WTC11 (cell line): ENCODE results near the gene P4HB. TPM values are rescaled to one million over a fixed set of nuclear protein-coding genes. Genes with fewer than 3 reads are reported as not detected.

Experiments
- ATF1 ChIP-seq: sonication (generic); formaldehyde crosslinking; IDR thresholded peaks from 2 replicates; pipeline ENCODE4 v1.8.1; 2023; ENCODE audit warnings: mild to moderate bottlenecking, moderate library complexity, missing genetic modification reagents
- CREB1 ChIP-seq: sonication (generic); formaldehyde crosslinking; IDR thresholded peaks from 2 replicates; pipeline ENCODE4 v1.8.0; 2023; ENCODE audit warnings: mild to moderate bottlenecking, missing genetic modification reagents
- CREM ChIP-seq: sonication (generic); formaldehyde crosslinking; IDR thresholded peaks from 2 replicates; pipeline ENCODE4 v1.8.1; 2022; ENCODE audit warnings: mild to moderate bottlenecking, missing genetic modification reagents, moderate library complexity
- ESRRA ChIP-seq: sonication (generic); formaldehyde crosslinking; IDR thresholded peaks from 2 replicates; pipeline ENCODE4 v1.8.1; 2022; ENCODE audit warnings: mild to moderate bottlenecking, missing genetic modification reagents, borderline replicate concordance
- FOXP4 ChIP-seq: sonication (generic); formaldehyde crosslinking; IDR thresholded peaks from 2 replicates; pipeline ENCODE4 v1.8.0; 2022; ENCODE audit warnings: mild to moderate bottlenecking, missing genetic modification reagents
- GRHL2 ChIP-seq: fragments of 250-450 bp; sonication (Bioruptor Pico); IDR thresholded peaks from 2 replicates; pipeline ENCODE4 v1.8.0; 2022; ENCODE audit warnings: mild to moderate bottlenecking, moderate library complexity; ENCODE audit not compliant: insufficient replicate concordance, severe bottlenecking
- HMGXB4 ChIP-seq: sonication (generic); formaldehyde crosslinking; IDR thresholded peaks from 2 replicates; pipeline ENCODE4 v1.8.1; 2023; ENCODE audit warnings: mild to moderate bottlenecking, moderate library complexity, missing genetic modification reagents
- IRF1 ChIP-seq: sonication (generic); formaldehyde crosslinking; IDR thresholded peaks from 2 replicates; pipeline ENCODE4 v1.8.0; 2023; ENCODE audit warnings: missing genetic modification reagents
- MLX ChIP-seq: sonication (generic); formaldehyde crosslinking; IDR thresholded peaks from 2 replicates; pipeline ENCODE4 v1.8.1; 2023; ENCODE audit warnings: mild to moderate bottlenecking, missing genetic modification reagents, moderate library complexity
- MXD4 ChIP-seq: fragments of 250-450 bp; sonication (Bioruptor Pico); IDR thresholded peaks from 2 replicates; pipeline ENCODE4 v1.8.0; 2021; ENCODE audit warnings: mild to moderate bottlenecking, moderate library complexity, borderline replicate concordance
- NFYB ChIP-seq: sonication (generic); formaldehyde crosslinking; conservative IDR thresholded peaks from 2 replicates; pipeline ENCODE4 v1.8.0; 2022; ENCODE audit warnings: low read depth, missing genetic modification reagents
- NR1H2 ChIP-seq: sonication (generic); formaldehyde crosslinking; IDR thresholded peaks from 2 replicates; pipeline ENCODE4 v1.9.0; 2021; ENCODE audit warnings: mild to moderate bottlenecking, moderate library complexity, missing genetic modification reagents
- NR2C2 ChIP-seq: sonication (generic); formaldehyde crosslinking; IDR thresholded peaks from 2 replicates; pipeline ENCODE4 v1.8.0; 2022; ENCODE audit warnings: mild to moderate bottlenecking, missing genetic modification reagents
- NR3C1 ChIP-seq: sonication (generic); formaldehyde crosslinking; conservative IDR thresholded peaks from 2 replicates; pipeline ENCODE4 v1.8.1; 2023; ENCODE audit warnings: low read depth, mild to moderate bottlenecking, missing genetic modification reagents
- SP1 ChIP-seq: sonication (generic); formaldehyde crosslinking; conservative IDR thresholded peaks from 2 replicates; pipeline ENCODE4 v1.8.1; 2022; ENCODE audit warnings: missing genetic modification reagents
- ZBTB21 ChIP-seq: sonication (generic); formaldehyde crosslinking; IDR thresholded peaks from 2 replicates; pipeline ENCODE4 v1.8.1; 2023; ENCODE audit warnings: mild to moderate bottlenecking, missing genetic modification reagents, borderline replicate concordance
- ZNF263 ChIP-seq: sonication (generic); formaldehyde crosslinking; IDR thresholded peaks from 2 replicates; pipeline ENCODE4 v1.8.1; 2022; ENCODE audit warnings: low read depth, mild to moderate bottlenecking, moderate library complexity, missing genetic modification reagents
- ZNF317 ChIP-seq: sonication (generic); formaldehyde crosslinking; IDR thresholded peaks from 2 replicates; pipeline ENCODE4 v1.8.1; 2023; ENCODE audit warnings: low read depth, mild to moderate bottlenecking, moderate library complexity, missing genetic modification reagents, borderline replicate concordance
- ZNF396 ChIP-seq: fragments of 250-450 bp; sonication (Bioruptor Pico); IDR thresholded peaks from 2 replicates; pipeline ENCODE4 v1.8.0; 2021; ENCODE audit warnings: mild to moderate bottlenecking, moderate library complexity, borderline replicate concordance
- ZNF423 ChIP-seq: fragments of 250-450 bp; sonication (Bioruptor Pico); IDR thresholded peaks from 2 replicates; pipeline ENCODE4 v2.1.2; 2022; ENCODE audit warnings: mild to moderate bottlenecking, moderate library complexity
- ZNF671 ChIP-seq: fragments of 250-450 bp; sonication (Bioruptor Pico); IDR thresholded peaks from 2 replicates; pipeline ENCODE4 v1.8.0; 2021; ENCODE audit warnings: mild to moderate bottlenecking
- total RNA-seq: library from RNA; stranded (reverse); gene quantifications from 3 replicates; pipeline ENCODE4 v1.2.3, GENCODE V29; 2021
- TF ChIP-seq, protein P1 (sequence below): sonication (generic); formaldehyde crosslinking; IDR thresholded peaks from 2 replicates; pipeline ENCODE4 v1.8.1; 2022; ENCODE audit warnings: low read depth, missing genetic modification reagents, borderline replicate concordance
- TF ChIP-seq, protein P2 (sequence below): sonication (generic); formaldehyde crosslinking; IDR thresholded peaks from 2 replicates; pipeline ENCODE4 v1.8.0; 2022; ENCODE audit warnings: mild to moderate bottlenecking, missing genetic modification reagents
- TF ChIP-seq, protein P3 (sequence below): fragments of 250-450 bp; sonication (Bioruptor Pico); IDR thresholded peaks from 2 replicates; pipeline ENCODE4 v1.9.0; 2021; ENCODE audit warnings: moderate library complexity, mild to moderate bottlenecking, inconsistent platforms, borderline replicate concordance
- TF ChIP-seq, protein P4 (sequence below): sonication (generic); formaldehyde crosslinking; IDR thresholded peaks from 2 replicates; pipeline ENCODE4 v1.8.1; 2022; ENCODE audit warnings: mild to moderate bottlenecking, moderate library complexity, missing genetic modification reagents
- TF ChIP-seq, protein P5 (sequence below): fragments of 250-450 bp; sonication (Bioruptor Pico); IDR thresholded peaks from 2 replicates; pipeline ENCODE4 v1.8.0; 2021; ENCODE audit warnings: mild to moderate bottlenecking
- TF ChIP-seq, protein P6 (sequence below): fragments of 250-450 bp; sonication (Bioruptor Pico); IDR thresholded peaks from 2 replicates; pipeline ENCODE4 v1.9.0; 2021; ENCODE audit warnings: mild to moderate bottlenecking

P4HB gene
- total RNA-seq, 1 experiment from 2014 or later: 380 TPM

DNA sequence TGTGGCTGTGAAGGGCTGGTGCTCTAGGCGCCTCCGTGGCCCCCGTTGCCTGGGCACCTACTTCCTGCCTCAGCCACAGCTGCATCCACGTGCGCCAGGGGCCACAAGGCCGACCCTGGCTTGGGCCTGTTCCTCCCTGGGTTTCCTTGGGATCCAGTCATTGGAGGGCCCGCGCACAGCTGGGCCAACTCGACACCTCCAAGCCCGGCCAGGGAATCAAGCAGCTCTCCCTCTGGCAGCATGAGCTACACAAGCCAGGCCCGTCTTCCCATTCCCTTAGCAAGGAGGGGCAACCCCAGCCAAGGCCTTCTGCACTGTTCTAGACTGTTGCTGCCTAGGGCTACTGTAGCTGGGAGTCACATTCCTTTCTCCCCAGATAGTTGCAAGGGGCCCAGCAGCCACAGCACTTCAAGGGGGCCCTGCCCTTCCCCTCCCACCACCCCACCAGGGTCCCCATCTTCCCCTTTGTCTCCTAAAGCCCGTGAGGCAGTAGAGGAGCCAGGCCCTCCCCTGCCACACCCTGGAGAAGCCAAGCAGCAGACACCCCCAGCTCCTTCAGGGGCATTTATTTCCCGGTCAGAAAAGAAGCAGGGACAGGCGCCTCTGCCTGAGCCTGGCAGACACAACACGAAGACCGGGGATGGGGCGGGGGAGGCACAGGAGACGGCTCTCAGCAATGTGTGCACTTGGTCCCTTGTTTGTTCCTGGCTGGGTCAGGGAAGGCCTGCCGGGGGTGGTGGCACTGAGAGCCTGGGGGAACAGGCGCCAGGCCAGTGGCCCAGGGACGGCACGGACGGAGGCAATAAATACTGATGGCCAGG, 7.0 kb upstream of the P4HB start (continued):
- TF ChIP-seq, protein P1, sequence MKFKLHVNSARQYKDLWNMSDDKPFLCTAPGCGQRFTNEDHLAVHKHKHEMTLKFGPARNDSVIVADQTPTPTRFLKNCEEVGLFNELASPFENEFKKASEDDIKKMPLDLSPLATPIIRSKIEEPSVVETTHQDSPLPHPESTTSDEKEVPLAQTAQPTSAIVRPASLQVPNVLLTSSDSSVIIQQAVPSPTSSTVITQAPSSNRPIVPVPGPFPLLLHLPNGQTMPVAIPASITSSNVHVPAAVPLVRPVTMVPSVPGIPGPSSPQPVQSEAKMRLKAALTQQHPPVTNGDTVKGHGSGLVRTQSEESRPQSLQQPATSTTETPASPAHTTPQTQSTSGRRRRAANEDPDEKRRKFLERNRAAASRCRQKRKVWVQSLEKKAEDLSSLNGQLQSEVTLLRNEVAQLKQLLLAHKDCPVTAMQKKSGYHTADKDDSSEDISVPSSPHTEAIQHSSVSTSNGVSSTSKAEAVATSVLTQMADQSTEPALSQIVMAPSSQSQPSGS (CRISPR knock-in tag): no peak
- TF ChIP-seq ESRRA (CRISPR knock-in tag) (no peak; the same call in 1 of the 2 replicates), IRF1 (CRISPR knock-in tag) (no peak), FOXP4 (CRISPR knock-in tag) (no peak), NR3C1 (CRISPR knock-in tag) (no peak), SP1 (peak; percentile 44; the same call in 1 of the 2 replicates), HMGXB4 (CRISPR knock-in tag) (no peak), NR2C2 (0 out of 2 replicates have a peak, but pooled peaks have one; percentile 9), ZNF263 (no peak), ZNF423 (no peak), ATF1 (CRISPR knock-in tag) (no peak), CREB1 (CRISPR knock-in tag) (no peak), MLX (CRISPR knock-in tag) (0 out of 2 replicates have a peak, but pooled peaks have one; percentile 42), ZBTB21 (no peak), ZNF317 (CRISPR knock-in tag) (no peak), NFYB (CRISPR knock-in tag) (no peak), ZNF396 (no peak), CREM (CRISPR knock-in tag) (no peak), ZNF671 (CRISPR knock-in tag) (0 out of 2 replicates have a peak, but pooled peaks have one; percentile 8), MXD4 (CRISPR knock-in tag) (no peak), GRHL2 (CRISPR knock-in tag) (no peak), NR1H2 (0 out of 2 replicates have a peak, but pooled peaks have one; percentile 14)
- TF ChIP-seq, protein P2, sequence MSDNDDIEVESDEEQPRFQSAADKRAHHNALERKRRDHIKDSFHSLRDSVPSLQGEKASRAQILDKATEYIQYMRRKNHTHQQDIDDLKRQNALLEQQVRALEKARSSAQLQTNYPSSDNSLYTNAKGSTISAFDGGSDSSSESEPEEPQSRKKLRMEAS: peak; percentile 20; the same call in 1 of the 2 replicates
- TF ChIP-seq, protein P3, sequence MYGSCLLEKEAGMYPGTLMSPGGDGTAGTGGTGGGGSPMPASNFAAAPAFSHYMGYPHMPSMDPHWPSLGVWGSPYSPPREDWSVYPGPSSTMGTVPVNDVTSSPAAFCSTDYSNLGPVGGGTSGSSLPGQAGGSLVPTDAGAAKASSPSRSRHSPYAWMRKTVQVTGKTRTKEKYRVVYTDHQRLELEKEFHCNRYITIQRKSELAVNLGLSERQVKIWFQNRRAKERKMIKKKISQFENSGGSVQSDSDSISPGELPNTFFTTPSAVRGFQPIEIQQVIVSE (CRISPR knock-in tag): no peak
- TF ChIP-seq, protein P4, sequence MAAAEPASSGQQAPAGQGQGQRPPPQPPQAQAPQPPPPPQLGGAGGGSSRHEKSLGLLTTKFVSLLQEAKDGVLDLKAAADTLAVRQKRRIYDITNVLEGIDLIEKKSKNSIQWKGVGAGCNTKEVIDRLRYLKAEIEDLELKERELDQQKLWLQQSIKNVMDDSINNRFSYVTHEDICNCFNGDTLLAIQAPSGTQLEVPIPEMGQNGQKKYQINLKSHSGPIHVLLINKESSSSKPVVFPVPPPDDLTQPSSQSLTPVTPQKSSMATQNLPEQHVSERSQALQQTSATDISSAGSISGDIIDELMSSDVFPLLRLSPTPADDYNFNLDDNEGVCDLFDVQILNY: no peak
- TF ChIP-seq, protein P5, sequence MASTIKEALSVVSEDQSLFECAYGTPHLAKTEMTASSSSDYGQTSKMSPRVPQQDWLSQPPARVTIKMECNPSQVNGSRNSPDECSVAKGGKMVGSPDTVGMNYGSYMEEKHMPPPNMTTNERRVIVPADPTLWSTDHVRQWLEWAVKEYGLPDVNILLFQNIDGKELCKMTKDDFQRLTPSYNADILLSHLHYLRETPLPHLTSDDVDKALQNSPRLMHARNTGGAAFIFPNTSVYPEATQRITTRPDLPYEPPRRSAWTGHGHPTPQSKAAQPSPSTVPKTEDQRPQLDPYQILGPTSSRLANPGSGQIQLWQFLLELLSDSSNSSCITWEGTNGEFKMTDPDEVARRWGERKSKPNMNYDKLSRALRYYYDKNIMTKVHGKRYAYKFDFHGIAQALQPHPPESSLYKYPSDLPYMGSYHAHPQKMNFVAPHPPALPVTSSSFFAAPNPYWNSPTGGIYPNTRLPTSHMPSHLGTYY (CRISPR knock-in tag): no peak
- TF ChIP-seq, protein P6, sequence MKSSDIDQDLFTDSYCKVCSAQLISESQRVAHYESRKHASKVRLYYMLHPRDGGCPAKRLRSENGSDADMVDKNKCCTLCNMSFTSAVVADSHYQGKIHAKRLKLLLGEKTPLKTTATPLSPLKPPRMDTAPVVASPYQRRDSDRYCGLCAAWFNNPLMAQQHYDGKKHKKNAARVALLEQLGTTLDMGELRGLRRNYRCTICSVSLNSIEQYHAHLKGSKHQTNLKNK: no peak
